Measurements from ENCODE around the gene NINJ2. TPM values are rescaled to one million over a fixed set of nuclear protein-coding genes. Genes with fewer than 3 reads are reported as not detected.

The NINJ2 gene
- total RNA-seq, 1 donor from 2014 or later: not detected

- H3K27me3 ChIP-seq (ENCODE audit: control insufficient read depth, insufficient read depth, low read length): no peaks in the 10 kb centered on the region
- TF ChIP-seq CTCF (IDR thresholded peaks at IDR 0.05; ENCODE audit: insufficient read depth, low read length, poor library complexity, severe bottlenecking): no peak
- no peaks in the 10 kb centered on the region for H3K36me3 ChIP-seq (ENCODE audit: control insufficient read depth, insufficient read depth, low read length)
- no peak overlapping the region for H3K4me3 ChIP-seq (ENCODE audit: low read depth, low read length)
- no peak for DNase-seq (ENCODE audit: low read depth)
Measured at GRCh38 chr12:558580-558979, 104.7 kb downstream of the NINJ2 start.

GRCh38 chr12:556498-556897 is 106.7 kb downstream of the NINJ2 start:
- no peak for TF ChIP-seq CTCF (IDR thresholded peaks at IDR 0.05; ENCODE audit: insufficient read depth, low read length, poor library complexity, severe bottlenecking)
- no peak for DNase-seq (ENCODE audit: low read depth)

GRCh38 chr12:554001-554285 is 109.3 kb downstream of the NINJ2 start:
- no peak overlapping the region for H3K4me3 ChIP-seq (ENCODE audit: low read depth, low read length)
- no peak for DNase-seq (ENCODE audit: low read depth)
- TF ChIP-seq CTCF (IDR thresholded peaks at IDR 0.05; ENCODE audit: insufficient read depth, low read length, poor library complexity, severe bottlenecking): no peak
- no peaks in the 10 kb centered on the region for H3K36me3 ChIP-seq (ENCODE audit: control insufficient read depth, insufficient read depth, low read length)
- no peaks in the 10 kb centered on the region for H3K27me3 ChIP-seq (ENCODE audit: control insufficient read depth, insufficient read depth, low read length)

More at GRCh38 chr12:556498-556897, 106.7 kb downstream of the NINJ2 start:
- H3K27me3 ChIP-seq (ENCODE audit: control insufficient read depth, insufficient read depth, low read length): no peaks in the 10 kb centered on the region
- H3K36me3 ChIP-seq (ENCODE audit: control insufficient read depth, insufficient read depth, low read length): no peaks in the 10 kb centered on the region
- H3K4me3 ChIP-seq (ENCODE audit: low read depth, low read length): no peak overlapping the region

- Histone ChIP-seq H3K27me3 (ENCODE audit: control insufficient read depth, insufficient read depth, low read length) (no peaks in the 10 kb centered on the region), H3K36me3 (ENCODE audit: control insufficient read depth, insufficient read depth, low read length) (no peaks in the 10 kb centered on the region)
- no peak for TF ChIP-seq CTCF (IDR thresholded peaks at IDR 0.05; ENCODE audit: insufficient read depth, low read length, poor library complexity, severe bottlenecking)
Measured at GRCh38 chr12:553216-554000, 109.8 kb downstream of the NINJ2 start.

GRCh38 chr12:552466-552865 is 110.8 kb downstream of the NINJ2 start:
- Histone ChIP-seq H3K36me3 (ENCODE audit: control insufficient read depth, insufficient read depth, low read length) (no peaks in the 10 kb centered on the region), H3K27me3 (ENCODE audit: control insufficient read depth, insufficient read depth, low read length) (no peaks in the 10 kb centered on the region), H3K4me3 (ENCODE audit: low read depth, low read length) (no peak overlapping the region)
- no peak for DNase-seq (ENCODE audit: low read depth)
- TF ChIP-seq CTCF (IDR thresholded peaks at IDR 0.05; ENCODE audit: insufficient read depth, low read length, poor library complexity, severe bottlenecking): no peak

More at GRCh38 chr12:553216-554000, 109.8 kb downstream of the NINJ2 start:
- no peak for DNase-seq (ENCODE audit: low read depth)
- H3K4me3 ChIP-seq (ENCODE audit: low read depth, low read length): no peak overlapping the region

Measured in kidney epithelial cell (primary cell).